ENCODE measurements around the gene UBE3D.

Gene UBE3D

GRCh38 chr6:82878812-82879211, 186.8 kb downstream of the UBE3D start:
- Histone ChIP-seq H3K27ac (no peak overlapping the region), H3K9ac (ENCODE audit: insufficient read length) (no peak overlapping the region), H3K36me3 (ENCODE audit: insufficient read depth, low read length) (no peaks in the 10 kb centered on the region), H3K4me3 (no peak overlapping the region), H3K9me3 (ENCODE audit: low read depth, low read length) (no peaks in the 10 kb centered on the region)
- DNase-seq (ENCODE audit: low read depth, low spot score), result no peak
- TF ChIP-seq EZH2 (IDR thresholded peaks at IDR 0.05) (no peak), POLR2AphosphoS5 (IDR thresholded peaks at IDR 0.05; ENCODE audit: borderline replicate concordance, low read depth, low read length) (no peak), FOXP2 (optimal IDR thresholded peaks at IDR 0.05; ENCODE audit: control extremely low read depth, extremely low read length, insufficient read depth) (no peak)

GRCh38 chr6:82877213-82878195, 188.1 kb downstream of the UBE3D start:
- TF ChIP-seq FOXP2 (optimal IDR thresholded peaks at IDR 0.05; ENCODE audit: control extremely low read depth, extremely low read length, insufficient read depth), result no peak
- TF ChIP-seq EZH2 (IDR thresholded peaks at IDR 0.05), result no peak
- no peak for TF ChIP-seq POLR2AphosphoS5 (IDR thresholded peaks at IDR 0.05; ENCODE audit: borderline replicate concordance, low read depth, low read length)
- Histone ChIP-seq H3K9me3 (ENCODE audit: low read depth, low read length) (no peaks in the 10 kb centered on the region), H3K9ac (ENCODE audit: insufficient read length) (no peak overlapping the region), H3K27ac (no peak overlapping the region), H3K36me3 (ENCODE audit: insufficient read depth, low read length) (no peaks in the 10 kb centered on the region), H3K4me3 (no peak overlapping the region)
- no peak for DNase-seq (ENCODE audit: low read depth, low spot score)

GRCh38 chr6:82875573-82876185, 190.0 kb downstream of the UBE3D start:
- no peak overlapping the region for H3K4me3 ChIP-seq
- H3K9me3 ChIP-seq (ENCODE audit: low read depth, low read length), result no peaks in the 10 kb centered on the region
- H3K36me3 ChIP-seq (ENCODE audit: insufficient read depth, low read length), result no peaks in the 10 kb centered on the region
- H3K9ac ChIP-seq (ENCODE audit: insufficient read length), result no peak overlapping the region
- H3K27ac ChIP-seq, result no peak overlapping the region
- no peak for DNase-seq (ENCODE audit: low read depth, low spot score)
- no peak for TF ChIP-seq EZH2 (IDR thresholded peaks at IDR 0.05)

- Histone ChIP-seq H3K4me3 (no peak overlapping the region), H3K9me3 (ENCODE audit: low read depth, low read length) (no peaks in the 10 kb centered on the region), H3K36me3 (ENCODE audit: insufficient read depth, low read length) (no peaks in the 10 kb centered on the region), H3K9ac (ENCODE audit: insufficient read length) (no peak overlapping the region), H3K27ac (no peak overlapping the region)
- TF ChIP-seq FOXP2 (optimal IDR thresholded peaks at IDR 0.05; ENCODE audit: control extremely low read depth, extremely low read length, insufficient read depth) (no peak), EZH2 (IDR thresholded peaks at IDR 0.05) (no peak), POLR2AphosphoS5 (IDR thresholded peaks at IDR 0.05; ENCODE audit: borderline replicate concordance, low read depth, low read length) (no peak)
- DNase-seq (ENCODE audit: low read depth, low spot score), result no peak
These were observed 190.8 kb downstream of the UBE3D start for GRCh38 chr6:82874867-82875266.

GRCh38 chr6:82872185-82872584, 193.5 kb downstream of the UBE3D start:
- Histone ChIP-seq H3K9ac (ENCODE audit: insufficient read length) (no peak overlapping the region), H3K27ac (no peak overlapping the region), H3K4me3 (no peak overlapping the region), H3K36me3 (ENCODE audit: insufficient read depth, low read length) (no peaks in the 10 kb centered on the region), H3K9me3 (ENCODE audit: low read depth, low read length) (no peaks in the 10 kb centered on the region)
- no peak for DNase-seq (ENCODE audit: low read depth, low spot score)
- no peak for TF ChIP-seq FOXP2 (optimal IDR thresholded peaks at IDR 0.05; ENCODE audit: control extremely low read depth, extremely low read length, insufficient read depth)
- no peak for TF ChIP-seq EZH2 (IDR thresholded peaks at IDR 0.05)
- TF ChIP-seq POLR2AphosphoS5 (IDR thresholded peaks at IDR 0.05; ENCODE audit: borderline replicate concordance, low read depth, low read length), result no peak

GRCh38 chr6:82870582-82871172, 195.0 kb downstream of the UBE3D start:
- TF ChIP-seq POLR2AphosphoS5 (IDR thresholded peaks at IDR 0.05; ENCODE audit: borderline replicate concordance, low read depth, low read length), result no peak
- TF ChIP-seq EZH2 (IDR thresholded peaks at IDR 0.05), result no peak
- no peak for TF ChIP-seq FOXP2 (optimal IDR thresholded peaks at IDR 0.05; ENCODE audit: control extremely low read depth, extremely low read length, insufficient read depth)
- H3K9ac ChIP-seq (ENCODE audit: insufficient read length), result no peak overlapping the region

GRCh38 chr6:82869493-82869892, 196.1 kb downstream of the UBE3D start:
- DNase-seq (ENCODE audit: low read depth, low spot score), result no peak
- no peak overlapping the region for H3K27ac ChIP-seq
- H3K4me3 ChIP-seq, result no peak overlapping the region
- no peak overlapping the region for H3K9ac ChIP-seq (ENCODE audit: insufficient read length)
- no peak for TF ChIP-seq POLR2AphosphoS5 (IDR thresholded peaks at IDR 0.05; ENCODE audit: borderline replicate concordance, low read depth, low read length)
- no peak for TF ChIP-seq EZH2 (IDR thresholded peaks at IDR 0.05)
- no peak for TF ChIP-seq FOXP2 (optimal IDR thresholded peaks at IDR 0.05; ENCODE audit: control extremely low read depth, extremely low read length, insufficient read depth)
- H3K36me3 ChIP-seq (ENCODE audit: insufficient read depth, low read length), result no peaks in the 10 kb centered on the region
- H3K9me3 ChIP-seq (ENCODE audit: low read depth, low read length), result no peaks in the 10 kb centered on the region

More at GRCh38 chr6:82870582-82871172, 195.0 kb downstream of the UBE3D start:
- DNase-seq (ENCODE audit: low read depth, low spot score), result no peak
- Histone ChIP-seq H3K4me3 (no peak overlapping the region), H3K36me3 (ENCODE audit: insufficient read depth, low read length) (no peaks in the 10 kb centered on the region), H3K9me3 (ENCODE audit: low read depth, low read length) (no peaks in the 10 kb centered on the region), H3K27ac (no peak overlapping the region)

GRCh38 chr6:82867946-82868345, 197.7 kb downstream of the UBE3D start:
- no peaks in the 10 kb centered on the region for H3K9me3 ChIP-seq (ENCODE audit: low read depth, low read length)
- TF ChIP-seq EZH2 (IDR thresholded peaks at IDR 0.05), result no peak
- TF ChIP-seq FOXP2 (optimal IDR thresholded peaks at IDR 0.05; ENCODE audit: control extremely low read depth, extremely low read length, insufficient read depth), result no peak
- no peak for TF ChIP-seq POLR2AphosphoS5 (IDR thresholded peaks at IDR 0.05; ENCODE audit: borderline replicate concordance, low read depth, low read length)
- H3K9ac ChIP-seq (ENCODE audit: insufficient read length), result no peak overlapping the region
- DNase-seq (ENCODE audit: low read depth, low spot score), result no peak
- H3K27ac ChIP-seq, result no peak overlapping the region
- no peak overlapping the region for H3K4me3 ChIP-seq
- H3K36me3 ChIP-seq (ENCODE audit: insufficient read depth, low read length), result no peaks in the 10 kb centered on the region
